ENCODE results near the gene CCIN. TPM values are rescaled to one million over a fixed set of nuclear protein-coding genes. Genes with fewer than 3 reads are reported as not detected.

CCIN gene
- total and polyA plus RNA-seq, 9 of the 15 experiments (the other 6 are each of a cell fraction or from before 2014, with no cell fraction given), result not detected

- in situ Hi-C loops (cut with MboI) (no loop called here), intact Hi-C loops (cut with micrococcal nuclease) (no loop called here)
- H3K27me3 ChIP-seq (ENCODE audit: control insufficient read depth in 2 of 2, insufficient read depth in 2 of 2, low read length in 2 of 2), result no peaks in the 10 kb centered on the region
- no peaks in the 10 kb centered on the region for H3K36me3 ChIP-seq (ENCODE audit: control insufficient read depth, insufficient read depth, low read length)
- no peak overlapping the region for H3K4me2 ChIP-seq (ENCODE audit: insufficient read depth, low read length)
- DNase-seq (ENCODE audit: extremely low read depth in 1 of 4, low spot score in 3 of 4), result no peak
- no TSS peak for BruUV-seq (replicated peaks)
- H3K79me2 ChIP-seq (ENCODE audit: control insufficient read depth, insufficient read depth, low read length), result no peaks in the 10 kb centered on the region
- no peak for ATAC-seq
- H3K9me1 ChIP-seq (ENCODE audit: control insufficient read depth, insufficient read depth, low read length), result no peaks in the 10 kb centered on the region
- peak overlapping the region in 1 of 2 experiments; percentile 52; a peak in 2 of 4 replicates for H3K9ac ChIP-seq (ENCODE audit: insufficient read depth in 1 of 2, low read depth in 2 of 2, low read length in 2 of 2)
- CTCF ChIA-PET (ENCODE audit: low intra/inter-chr PET ratio), result no interaction called here
- H2AFZ ChIP-seq (ENCODE audit: low read depth, low read length), result no peak overlapping the region
- H3K27ac ChIP-seq (ENCODE audit: extremely low read depth, low read depth, low read length), result no peak overlapping the region
- H4K20me1 ChIP-seq (replicated peaks; ENCODE audit: control insufficient read depth, insufficient read depth, low read length), result no peaks in the 10 kb centered on the region
- H3K9me3 ChIP-seq (replicated peaks; ENCODE audit: control insufficient read depth, insufficient read depth, low read depth, low read length), result 0 out of 2 replicates have a peak, but pooled peaks cover 1% of the 10 kb centered on the region
- POLR2A ChIA-PET, result interaction anchor here (0.5 kb wide), 1 partner anchor 17 kb away, joined by 3 read pairs; no protein-coding TSS in a partner anchor
- no peak overlapping the region for H3K4me3 ChIP-seq
- no peak for FAIRE-seq
- peaks cover 0 to 15% of the 10 kb centered on the region in 2 experiments; a peak in 3 of 5 replicates for H3K4me1 ChIP-seq (replicated peaks in 1 of 2; ENCODE audit: control insufficient read depth in 2 of 2, insufficient read depth in 2 of 2, low read length in 2 of 2)
- WGBS (ENCODE audit: insufficient coverage, low coverage, missing lambda C conversion rate), result 62% methylated on average over 13 of the region's 14 CpGs
- TF ChIP-seq ZNF174 (CRISPR knock-in tag; IDR thresholded peaks at IDR 0.05) (no peak), SPI1 (IDR thresholded peaks at IDR 0.05; ENCODE audit: borderline replicate concordance, low read depth, low read length) (no peak), E2F8 (IDR thresholded peaks at IDR 0.05; ENCODE audit: low read depth, partially characterized antibody) (no peak), IRF2 (CRISPR knock-in tag; IDR thresholded peaks at IDR 0.05) (no peak), HDGF (IDR thresholded peaks at IDR 0.05) (no peak), NCOA2 (IDR thresholded peaks at IDR 0.05; ENCODE audit: partially characterized antibody in 2 of 2) (no peak), PCBP1 (IDR thresholded peaks at IDR 0.05; ENCODE audit: low read depth, low read length, poor library complexity, severe bottlenecking) (no peak), EZH2 (IDR thresholded peaks at IDR 0.05; ENCODE audit: borderline replicate concordance, low read depth, low read length) (no peak), TRIM28 (IDR thresholded peaks at IDR 0.05) (no peak), GATAD2A (IDR thresholded peaks at IDR 0.05) (no peak), FOXM1 (IDR thresholded peaks at IDR 0.05; ENCODE audit: low read depth) (no peak), FOXM1 (CRISPR knock-in tag; IDR thresholded peaks at IDR 0.05; ENCODE audit: low read depth) (no peak), ZFP91 (CRISPR knock-in tag; IDR thresholded peaks at IDR 0.05) (no peak), NBN (IDR thresholded peaks at IDR 0.05; ENCODE audit: low read depth) (no peak), MCM5 (IDR thresholded peaks at IDR 0.05; ENCODE audit: low read depth) (no peak)
- TF ChIP-seq, protein P1, sequence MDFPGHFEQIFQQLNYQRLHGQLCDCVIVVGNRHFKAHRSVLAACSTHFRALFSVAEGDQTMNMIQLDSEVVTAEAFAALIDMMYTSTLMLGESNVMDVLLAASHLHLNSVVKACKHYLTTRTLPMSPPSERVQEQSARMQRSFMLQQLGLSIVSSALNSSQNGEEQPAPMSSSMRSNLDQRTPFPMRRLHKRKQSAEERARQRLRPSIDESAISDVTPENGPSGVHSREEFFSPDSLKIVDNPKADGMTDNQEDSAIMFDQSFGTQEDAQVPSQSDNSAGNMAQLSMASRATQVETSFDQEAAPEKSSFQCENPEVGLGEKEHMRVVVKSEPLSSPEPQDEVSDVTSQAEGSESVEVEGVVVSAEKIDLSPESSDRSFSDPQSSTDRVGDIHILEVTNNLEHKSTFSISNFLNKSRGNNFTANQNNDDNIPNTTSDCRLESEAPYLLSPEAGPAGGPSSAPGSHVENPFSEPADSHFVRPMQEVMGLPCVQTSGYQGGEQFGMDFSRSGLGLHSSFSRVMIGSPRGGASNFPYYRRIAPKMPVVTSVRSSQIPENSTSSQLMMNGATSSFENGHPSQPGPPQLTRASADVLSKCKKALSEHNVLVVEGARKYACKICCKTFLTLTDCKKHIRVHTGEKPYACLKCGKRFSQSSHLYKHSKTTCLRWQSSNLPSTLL (IDR thresholded peaks at IDR 0.05), result no peak
Measured at GRCh38 chr9:36151316-36152210, 17.6 kb upstream of the CCIN start.

All from K562 (cell line).